IPS DF 19.7 (cell line): Measurements from ENCODE around the gene RAB11FIP4.
A peak's percentile ranks its signal among the peaks of the same experiment; 100 is the strongest.

Experiments used
- DNase-seq: peaks from one replicate; pipeline ENCODE4 v3.0.0-alpha.2; 2013; ENCODE audit warnings: low read depth, low spot score

The RAB11FIP4 gene

DNA sequence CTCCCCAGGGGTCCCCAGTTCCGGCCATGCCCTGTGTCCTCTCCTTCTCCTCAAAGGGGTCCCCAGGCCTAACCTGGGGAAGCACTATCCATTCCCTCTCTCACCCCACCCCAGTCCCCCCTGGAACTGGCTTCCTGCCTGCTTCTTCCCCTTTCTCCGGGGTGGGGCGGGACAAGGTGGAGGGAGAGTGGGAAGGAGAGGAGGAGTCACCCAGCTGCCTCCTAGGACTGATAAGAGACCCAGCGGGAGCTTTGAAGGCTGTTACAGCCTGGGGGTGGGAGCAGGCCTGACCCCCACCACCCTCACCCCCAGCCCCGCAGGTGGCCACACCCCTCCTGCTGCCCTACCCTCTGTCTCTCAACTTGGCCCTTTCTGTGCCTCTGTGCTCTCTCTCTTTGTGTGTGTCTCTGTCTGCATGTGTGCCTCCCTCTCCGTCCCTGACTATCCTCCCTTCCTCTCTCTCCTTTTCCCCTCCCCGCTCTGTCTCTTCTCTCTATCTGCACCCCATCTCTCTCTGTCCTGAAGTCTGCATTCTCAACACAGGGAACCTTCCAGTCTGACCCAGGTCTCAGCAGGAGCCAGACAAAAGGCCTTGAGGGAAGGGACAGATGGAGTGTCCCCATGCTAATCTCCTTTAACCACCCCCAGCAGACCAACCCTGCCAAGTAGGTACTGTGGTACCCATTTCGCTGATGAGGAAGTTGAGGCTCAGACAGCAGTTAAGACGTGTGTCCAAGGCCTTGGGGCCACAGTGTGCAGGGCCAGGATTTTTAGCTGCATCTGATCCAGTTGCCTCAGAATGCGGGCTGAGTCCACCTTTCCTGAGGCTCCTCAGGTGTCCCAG is 66.1 kb downstream of the RAB11FIP4 start:
- DNase-seq = no peak

DNA sequence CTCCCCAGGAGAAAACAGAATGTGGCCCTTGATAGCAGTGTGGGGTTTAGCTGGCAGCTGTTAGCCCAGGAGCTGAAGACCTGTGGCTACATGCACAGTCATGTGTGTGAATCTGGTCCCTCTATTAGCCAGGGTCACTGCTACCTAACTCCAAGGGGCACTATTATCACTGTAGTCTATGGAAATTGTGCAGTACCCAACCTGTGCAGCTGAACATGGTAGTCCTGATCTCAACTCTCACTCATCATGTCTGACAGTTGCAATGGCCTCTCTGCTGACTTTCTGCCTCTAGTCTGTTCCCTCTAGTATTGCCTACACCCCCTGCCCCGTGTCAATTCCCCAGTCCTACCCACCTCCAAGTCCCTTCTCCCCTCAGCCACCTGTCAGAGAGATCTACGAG is 67.4 kb downstream of the RAB11FIP4 start:
- DNase-seq = no peak

DNA sequence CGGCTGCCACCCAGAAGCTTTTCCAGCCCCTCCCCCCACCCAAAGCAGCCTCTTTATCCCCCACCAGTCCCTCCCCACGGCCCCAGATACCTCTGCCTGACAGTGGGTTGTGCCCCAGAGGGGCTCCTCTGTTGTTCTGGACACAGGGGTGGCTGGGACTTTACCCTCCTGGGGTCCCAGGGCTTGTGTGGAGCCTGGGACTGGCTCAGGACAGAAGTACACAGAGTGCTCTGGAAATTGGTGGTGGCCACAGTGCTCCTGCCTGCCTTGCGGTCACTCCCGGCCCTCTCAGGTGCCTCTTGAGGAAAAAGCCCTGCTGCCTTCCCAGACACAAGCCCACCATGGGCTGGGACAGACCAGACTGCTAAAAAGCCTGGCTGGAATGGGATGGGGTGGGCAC is 68.2 kb downstream of the RAB11FIP4 start:
- DNase-seq = no peak

DNA sequence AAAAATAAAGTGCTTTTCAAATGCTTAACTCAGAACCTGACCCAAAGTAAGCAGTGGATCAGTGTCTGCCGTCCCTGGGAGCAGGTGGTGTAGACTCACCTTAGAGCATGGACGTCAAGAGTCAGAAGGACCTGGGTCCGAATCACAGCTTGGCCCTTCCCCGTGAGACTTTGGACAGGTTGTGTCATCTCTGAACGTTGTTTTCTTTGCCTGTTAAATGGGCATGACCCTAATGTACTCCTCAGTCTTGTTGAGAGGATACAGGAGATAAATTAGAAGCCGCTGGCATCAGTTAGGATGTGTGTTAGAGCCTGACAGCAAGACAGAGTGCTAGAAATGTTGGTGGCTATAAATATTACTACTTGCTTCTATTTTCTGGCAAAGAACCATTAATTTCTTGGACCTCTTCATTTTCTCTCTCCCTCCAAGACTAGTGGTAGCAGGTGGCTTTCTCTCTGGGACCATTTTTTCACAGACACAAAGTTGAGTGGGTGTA is 68.8 kb downstream of the RAB11FIP4 start:
- no peak for DNase-seq

DNA sequence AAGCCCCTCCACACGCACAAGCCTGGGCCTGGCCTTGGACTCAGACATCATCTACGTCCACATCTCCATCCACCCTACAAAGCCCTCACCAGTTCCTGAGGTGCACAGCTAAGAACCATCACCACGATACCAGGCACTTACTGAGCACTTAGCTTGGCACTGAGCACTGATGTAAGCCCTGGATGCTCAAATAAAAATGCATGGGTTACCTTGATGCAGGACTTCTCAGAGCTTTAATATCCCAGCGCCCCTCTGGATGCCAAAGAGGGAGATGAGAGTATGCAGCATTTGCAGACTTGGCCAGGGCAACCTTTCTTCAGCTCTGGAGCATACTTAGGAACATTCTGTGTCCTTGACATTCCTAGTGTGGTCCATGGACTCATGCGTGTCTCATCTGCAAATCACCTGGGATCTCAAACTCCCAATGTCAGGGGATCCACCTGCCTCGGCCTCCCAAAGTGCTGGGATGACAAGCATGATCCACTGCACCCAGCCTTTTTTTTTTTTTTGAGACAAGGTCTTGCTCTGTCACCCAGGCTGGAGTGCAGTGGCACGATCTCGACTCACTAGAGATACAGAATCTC is 69.8 kb downstream of the RAB11FIP4 start:
- no peak for DNase-seq

DNA sequence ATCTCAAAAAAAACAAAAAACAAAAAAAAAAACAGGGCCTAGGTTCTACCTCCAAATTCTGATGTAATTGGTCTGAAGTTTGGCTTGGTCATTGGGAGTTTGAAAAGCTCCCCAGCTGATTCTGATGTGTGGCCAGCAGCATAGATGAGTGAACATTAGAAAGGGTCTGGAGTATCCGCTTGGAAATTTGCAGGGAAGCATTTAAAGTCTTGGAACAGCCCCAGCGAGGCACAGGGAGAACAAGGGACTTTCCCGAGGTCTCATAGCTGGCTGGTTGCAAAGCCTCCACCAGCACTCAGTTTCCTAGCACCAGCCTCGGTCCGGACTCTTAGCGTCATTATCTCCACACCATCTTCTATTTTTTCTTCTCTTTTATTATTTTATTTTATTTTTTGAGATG is 70.8 kb downstream of the RAB11FIP4 start:
- no peak for DNase-seq

DNA sequence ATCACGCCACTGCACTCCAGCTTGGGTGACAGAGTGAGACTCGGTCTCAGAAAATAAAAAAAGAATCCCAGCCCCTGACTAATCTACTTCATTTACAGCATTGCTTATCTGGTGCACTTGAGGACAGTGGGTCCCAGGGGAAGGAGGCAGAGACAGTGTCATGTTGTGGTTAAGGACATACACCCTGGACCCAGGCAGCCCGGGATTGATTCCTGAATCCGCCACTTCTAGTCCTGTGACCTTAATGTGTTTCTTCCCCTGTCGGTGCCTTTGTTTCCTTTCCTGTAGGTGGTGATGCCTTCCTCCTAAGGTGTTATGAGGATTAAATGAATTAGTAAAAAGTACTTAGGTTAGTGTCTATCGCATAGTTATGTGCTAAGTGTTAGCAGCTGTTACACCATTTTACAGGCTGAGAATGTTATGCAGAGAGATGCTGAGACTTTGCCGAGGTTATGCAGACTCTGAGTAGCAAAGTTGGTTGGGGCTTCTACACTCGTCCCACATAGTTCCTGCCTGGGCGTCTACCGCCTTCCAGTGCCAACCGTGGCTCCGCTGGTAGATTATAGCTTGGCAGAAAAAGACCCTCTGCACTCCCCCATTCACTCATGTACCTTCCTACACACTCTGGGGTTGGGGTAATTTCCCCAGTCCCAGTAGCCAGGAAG is 74.8 kb downstream of the RAB11FIP4 start:
- DNase-seq = no peak

DNA sequence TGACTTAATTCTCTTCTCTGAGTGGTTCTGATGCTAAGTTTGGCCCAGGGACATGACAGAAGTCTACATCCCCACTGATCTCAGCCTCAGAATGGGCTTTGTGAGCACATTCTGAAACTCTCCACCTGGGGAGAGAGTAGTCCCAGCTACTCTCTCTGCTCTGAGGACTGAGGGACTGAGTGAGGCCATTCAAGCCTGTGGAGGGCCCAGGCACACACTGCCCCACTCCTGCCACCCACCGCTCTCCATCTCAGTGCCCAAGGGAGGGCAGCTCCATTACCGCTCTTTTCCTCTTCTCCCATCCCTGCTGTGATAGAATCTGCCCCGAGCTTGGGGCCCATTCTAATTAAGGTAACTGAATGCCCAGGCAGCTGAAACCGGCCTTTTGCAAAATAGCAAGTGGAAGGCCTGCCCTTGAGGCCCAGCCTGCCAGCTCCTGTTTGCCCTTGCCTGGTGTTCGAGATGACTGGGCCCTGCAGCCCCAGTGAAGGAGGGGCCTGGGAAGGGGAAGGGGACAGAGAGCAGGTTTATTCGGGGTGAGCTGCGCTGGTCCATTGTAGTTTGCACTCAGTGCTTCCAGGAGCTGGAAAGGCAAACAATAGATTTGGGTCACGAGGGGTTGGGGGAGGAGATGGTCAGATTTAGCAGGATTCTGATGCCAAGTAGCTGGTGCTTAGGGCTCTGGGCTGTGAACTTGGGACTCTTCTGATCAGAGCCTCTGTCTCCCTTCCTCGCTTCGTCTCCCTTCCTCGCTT is 76.2 kb downstream of the RAB11FIP4 start:
- no peak for DNase-seq

DNA sequence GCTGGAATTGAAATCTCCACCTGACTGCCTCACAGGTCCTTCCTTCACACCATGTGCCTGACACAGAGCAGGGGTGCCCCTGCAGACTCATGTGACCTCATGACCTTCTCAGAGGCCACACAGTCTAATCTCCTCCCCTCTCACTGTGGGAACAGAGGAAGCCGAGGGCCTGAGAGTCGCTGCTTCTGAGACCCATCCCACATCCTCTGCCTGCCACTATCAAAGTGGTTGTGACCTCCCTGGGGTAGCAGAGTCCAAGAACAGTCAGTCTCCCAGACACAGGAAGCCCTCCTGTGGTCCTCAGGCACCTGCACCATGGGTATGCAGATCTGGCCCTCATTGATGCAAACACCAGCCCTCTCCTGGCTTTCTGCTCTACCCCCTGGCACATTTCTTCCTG is 78.5 kb downstream of the RAB11FIP4 start:
- DNase-seq = peak; percentile 52

DNA sequence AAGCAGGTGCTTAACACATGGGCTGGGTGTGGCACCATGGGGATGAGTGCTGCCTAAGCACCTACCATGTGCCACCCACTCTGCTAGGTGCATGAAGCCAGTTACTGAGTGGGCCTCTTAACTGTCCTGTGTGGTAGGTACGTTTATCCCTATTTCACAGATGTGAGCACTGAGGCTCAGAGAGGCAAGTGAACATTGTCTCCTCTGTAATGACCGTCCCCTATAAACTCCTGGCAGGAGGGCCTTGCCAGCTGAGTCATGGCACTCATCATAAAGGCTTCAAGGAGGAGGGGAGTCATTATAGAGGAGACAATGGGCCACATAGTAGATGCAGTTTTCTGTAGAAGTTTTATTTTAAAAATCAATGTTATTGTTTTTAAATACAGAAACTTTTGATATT is 79.1 kb downstream of the RAB11FIP4 start:
- no peak for DNase-seq

DNA sequence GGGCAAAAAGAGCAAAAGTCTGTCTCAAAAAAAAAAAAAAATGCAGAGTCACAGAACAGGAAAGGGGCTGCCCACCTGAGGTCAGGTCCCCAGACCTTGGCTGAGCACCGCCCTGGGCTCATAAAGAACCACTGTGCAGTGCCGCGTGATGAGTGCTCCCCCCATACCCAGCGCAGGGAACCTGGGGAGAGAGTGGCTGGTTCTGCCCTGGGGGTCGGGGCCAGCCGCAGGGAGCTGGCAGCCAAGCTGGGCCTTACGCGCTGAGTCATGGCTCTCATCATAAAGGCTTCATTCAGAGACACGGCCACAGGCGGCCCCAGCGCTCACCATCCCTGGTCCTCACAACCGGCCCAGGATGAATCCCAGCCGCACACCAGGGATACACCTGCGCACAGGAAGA is 80.7 kb downstream of the RAB11FIP4 start:
- DNase-seq = no peak

DNA sequence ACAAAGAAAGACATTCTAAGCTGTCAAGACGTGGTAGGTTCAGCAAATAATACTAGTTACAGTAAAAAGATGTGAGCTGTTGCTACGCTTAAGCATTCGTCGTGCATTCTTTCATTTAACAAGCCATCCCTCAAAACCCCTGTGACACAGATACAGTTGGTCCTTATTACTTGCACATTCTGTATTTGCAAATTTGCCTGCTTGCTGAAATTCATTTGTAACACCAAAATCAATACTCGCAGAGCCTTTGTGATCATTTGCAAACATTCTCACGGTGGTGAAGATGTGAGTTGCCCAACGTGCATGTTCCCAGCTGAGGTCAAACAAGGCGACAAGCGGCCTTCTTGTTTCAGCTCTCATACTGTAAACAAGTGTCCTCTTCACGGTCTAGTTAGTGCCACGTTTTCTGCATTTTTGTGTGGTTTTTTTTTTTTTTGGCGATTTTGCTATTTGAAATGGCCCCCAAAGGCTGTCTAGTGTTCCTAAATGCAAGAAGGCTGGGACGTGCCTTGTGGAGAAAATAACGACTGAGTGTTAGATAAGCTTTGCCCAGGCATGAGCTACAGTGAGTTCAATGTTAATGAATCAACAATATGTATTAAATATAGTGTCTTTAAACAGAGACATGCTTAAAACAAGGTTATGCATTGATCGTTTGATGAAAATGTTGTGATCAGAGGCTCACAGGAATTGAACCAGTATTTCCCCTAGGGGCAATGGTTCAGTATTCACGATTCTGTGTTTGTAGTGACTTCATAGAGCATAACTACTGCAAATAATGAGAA is 84.1 kb downstream of the RAB11FIP4 start:
- no peak for DNase-seq

DNA sequence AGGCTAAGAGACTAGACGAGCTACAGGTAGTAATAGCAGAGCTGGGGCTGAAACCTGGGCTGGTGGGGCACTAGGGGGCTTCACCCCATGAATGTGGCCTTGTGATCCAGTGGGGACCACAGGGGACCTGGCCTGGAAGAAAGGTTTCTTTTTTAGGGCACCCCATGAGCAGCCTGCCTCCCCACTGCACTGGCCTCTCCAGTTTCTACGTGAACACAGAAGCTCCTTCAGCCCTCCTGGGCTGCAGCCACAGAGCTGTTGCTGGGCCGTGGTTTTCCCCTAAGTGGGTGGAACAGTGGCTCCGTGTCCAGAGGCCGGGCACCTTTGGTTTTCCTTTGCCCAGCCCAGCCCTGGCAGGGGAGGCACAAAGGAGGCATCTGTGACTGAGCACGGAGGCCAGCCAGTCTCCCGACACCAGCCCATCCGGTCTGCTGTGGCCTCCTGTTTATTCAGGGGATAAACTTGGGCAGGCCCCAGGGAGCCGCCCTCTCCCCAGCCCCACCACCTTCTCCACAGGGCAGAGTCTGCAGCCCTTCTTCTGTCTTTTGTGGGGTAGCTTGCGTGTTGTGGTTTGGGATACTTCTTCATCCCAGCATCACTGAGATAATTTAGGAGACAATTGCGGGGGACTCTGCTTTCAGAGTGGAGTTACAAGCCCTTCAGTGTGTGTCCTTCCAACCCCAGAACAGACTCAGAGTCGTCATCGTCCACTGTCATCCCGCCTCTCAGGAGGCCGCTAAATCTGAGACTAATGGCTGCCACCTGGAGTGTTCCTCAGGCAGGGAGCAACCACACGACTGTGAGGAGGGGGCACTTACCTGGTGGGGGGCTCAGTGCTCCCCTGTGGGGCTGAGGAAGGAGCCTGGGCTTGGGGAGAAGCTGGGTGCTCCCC is 85.3 kb downstream of the RAB11FIP4 start:
- DNase-seq = no peak

DNA sequence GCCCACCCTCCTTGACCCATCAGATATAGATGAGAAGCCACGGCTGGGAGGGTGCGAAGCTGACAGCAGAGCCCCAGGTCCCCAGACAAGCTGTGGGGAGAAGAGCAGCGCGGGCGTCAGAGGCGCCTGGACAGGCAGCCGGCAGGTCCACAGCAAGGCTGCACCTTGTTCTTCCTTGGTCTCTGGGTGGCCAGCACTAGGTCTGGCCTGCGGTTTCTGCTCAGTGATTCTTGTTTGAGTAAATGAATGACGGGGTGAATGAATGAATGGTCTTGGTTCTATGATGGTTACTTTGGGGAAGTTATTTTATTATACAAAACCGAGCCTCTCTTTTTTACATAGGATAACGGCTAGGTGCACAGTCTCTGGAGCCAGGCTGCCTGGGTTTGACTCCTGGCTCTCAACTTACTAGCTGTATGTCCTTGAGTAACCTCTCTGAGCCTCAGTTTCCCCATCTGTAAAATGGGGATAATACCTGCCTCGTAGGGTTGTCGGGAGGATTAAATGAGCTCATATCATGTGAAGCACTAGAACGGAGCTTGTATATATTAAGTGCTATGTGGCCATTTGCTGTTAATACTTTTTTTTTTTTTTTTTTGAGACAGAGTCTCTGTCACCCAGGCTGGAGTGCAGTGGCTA is 86.1 kb downstream of the RAB11FIP4 start:
- no peak for DNase-seq

DNA sequence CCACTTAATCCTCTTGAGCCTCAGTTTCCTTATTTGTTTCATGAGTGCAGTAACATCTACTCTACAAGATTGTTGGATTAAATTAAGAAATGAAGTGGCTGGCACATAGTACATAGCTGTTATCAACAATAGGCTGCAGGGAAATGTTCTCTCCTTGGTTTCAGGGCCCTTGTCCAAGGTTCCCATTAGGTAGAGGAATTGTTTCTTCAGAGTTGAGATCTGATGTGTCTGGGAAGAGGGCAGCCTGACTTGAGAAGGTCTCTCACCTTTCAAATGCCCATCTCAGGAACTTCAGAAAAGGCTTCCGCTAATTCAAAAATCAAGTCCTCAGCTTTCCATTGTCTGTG is 87.6 kb downstream of the RAB11FIP4 start:
- no peak for DNase-seq

DNA sequence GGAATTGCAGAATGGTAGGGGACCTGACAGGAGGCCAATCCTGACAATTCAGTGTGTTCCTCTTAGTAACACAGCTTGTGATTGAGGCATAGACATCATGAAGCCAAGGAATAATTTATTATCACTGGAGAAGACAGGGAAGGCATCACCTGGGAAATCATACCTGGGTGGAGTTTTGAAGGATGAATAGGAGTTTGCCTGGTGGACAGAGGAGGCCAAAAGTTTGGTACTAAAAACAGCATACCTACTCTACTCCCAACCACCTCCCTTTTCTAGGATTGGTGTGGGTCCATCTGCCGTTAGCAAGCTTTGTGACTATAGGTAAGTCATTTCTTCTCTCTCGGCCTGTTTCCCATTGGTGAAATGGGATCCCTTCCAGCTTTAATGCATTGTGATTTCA is 88.0 kb downstream of the RAB11FIP4 start:
- DNase-seq = no peak

DNA sequence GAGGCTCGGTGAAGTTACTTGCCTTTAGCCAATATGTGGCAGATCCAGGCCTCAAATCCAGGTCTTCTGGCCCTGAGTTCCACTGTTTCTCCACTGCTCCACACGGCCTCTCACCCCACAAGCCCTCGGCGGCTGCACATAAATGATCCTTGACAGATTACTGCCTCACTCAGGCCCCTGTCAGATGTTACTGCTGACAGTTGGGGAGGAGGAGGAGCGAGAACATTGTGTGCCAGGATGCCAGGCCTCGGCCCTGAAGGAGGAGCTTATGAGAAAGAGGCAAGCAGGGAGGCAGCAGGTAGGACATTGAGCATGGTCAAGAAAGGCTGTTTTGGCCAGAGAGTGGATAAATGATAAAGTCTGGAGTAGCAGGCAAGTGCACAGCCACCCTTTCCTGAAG is 88.6 kb downstream of the RAB11FIP4 start:
- no peak for DNase-seq

DNA sequence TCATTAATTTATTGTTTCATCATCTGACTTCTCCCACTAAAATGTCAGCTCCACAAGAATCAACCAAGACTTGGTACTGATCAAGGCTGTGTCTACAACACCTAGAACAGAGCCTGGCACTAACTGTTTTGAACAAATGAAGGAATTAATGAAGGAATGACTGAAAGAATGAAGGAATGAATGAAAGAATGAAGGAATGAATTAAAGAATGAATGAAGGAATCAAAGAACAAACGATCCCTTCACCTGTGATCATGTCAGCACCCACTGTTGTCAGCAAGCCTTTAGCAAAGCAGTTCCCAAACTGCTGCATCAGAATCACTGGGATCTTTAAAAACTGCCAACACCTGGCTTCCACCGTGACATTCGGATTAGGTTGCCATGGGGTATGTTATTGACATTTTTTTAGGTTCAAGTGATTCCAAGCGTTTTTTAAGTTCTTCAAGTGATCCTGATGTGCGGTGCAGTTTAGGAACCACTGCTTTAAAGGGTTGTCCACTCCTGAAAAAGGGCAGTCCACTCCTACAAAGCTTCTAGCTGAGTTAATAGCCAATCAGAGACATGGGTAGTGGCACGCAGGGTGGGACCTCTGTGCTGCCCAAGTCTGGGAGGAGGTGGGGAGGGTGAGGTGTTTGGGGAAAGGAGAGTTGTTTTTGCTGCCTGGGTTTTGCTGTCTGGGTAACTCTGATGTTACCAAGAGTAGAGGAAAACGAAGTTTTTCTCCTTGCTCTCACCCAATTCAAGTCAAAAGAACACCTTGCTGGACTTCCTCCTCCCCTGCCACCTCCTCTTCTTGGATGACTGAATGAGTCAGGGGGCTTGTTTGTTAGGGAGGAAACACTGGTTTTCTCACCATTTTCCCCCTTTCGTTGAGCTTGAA is 89.7 kb downstream of the RAB11FIP4 start:
- DNase-seq = no peak

DNA sequence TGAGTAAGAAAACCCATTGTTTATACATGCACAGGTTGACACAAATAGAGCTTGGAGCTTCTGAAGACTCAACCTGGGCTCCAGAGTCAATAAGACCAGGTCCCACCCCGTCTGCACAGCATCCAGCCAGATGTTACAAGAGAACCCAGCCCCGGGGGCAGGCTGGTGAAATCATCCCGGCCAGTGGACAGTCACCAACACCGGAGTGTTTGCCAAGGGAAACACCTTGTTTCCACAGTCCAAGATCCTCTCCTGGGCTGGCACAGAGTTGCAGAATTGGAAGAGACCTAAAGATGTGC is 90.3 kb downstream of the RAB11FIP4 start:
- no peak for DNase-seq
